Gastroesophageal sphincter (tissue), 4 donors: ENCODE data around the gene SEMA3A. TPM values are rescaled to one million over a fixed set of nuclear protein-coding genes. Genes with fewer than 3 reads are reported as not detected.

Source experiments
- ATAC-seq: fragments of 150-250 bp; one replicate; pipeline ENCODE4 v1.9.1; 2016; ENCODE audit warnings: mild to moderate bottlenecking, moderate library complexity
- H3K27ac ChIP-seq, 4 donors: fragments of 200-600 bp; sonication (generic) in 3 of 4; 1 replicate in 3 of 4; 2 replicates in 1 of 4; pipeline ENCODE4 v1.5.1; 2016 to 2019
- H3K27me3 ChIP-seq: fragments of 200-600 bp; sonication (generic); one replicate; pipeline ENCODE4 v1.5.1; 2019
- H3K36me3 ChIP-seq, 2 donors: fragments of 200-600 bp; sonication (generic); one replicate each; pipeline ENCODE4 v1.5.1; 2019; ENCODE audit warnings: control low read depth in 1 of 2
- H3K4me1 ChIP-seq, 3 donors: fragments of 200-600 bp; sonication (generic); 1 replicate in 2 of 3; 2 replicates in 1 of 3; pipeline ENCODE4 v1.5.1; 2016 to 2019; ENCODE audit warnings: control low read depth in 2 of 3
- H3K4me3 ChIP-seq, 2 donors: fragments of 200-600 bp; sonication (generic); one replicate each; pipeline ENCODE4 v1.5.1; 2019; ENCODE audit warnings: mild to moderate bottlenecking in 1 of 2, moderate library complexity in 1 of 2
- H3K9me3 ChIP-seq, 3 donors: fragments of 200-600 bp; sonication (generic); one replicate each; pipeline ENCODE4 v1.5.1; 2017 to 2019; ENCODE audit warnings: control low read depth in 2 of 3
- CTCF ChIP-seq, 4 experiments: fragments of 200-600 bp in 2 of 4; fragments of 450-650 bp in 2 of 4; sonication (generic) in 1 of 4; IDR thresholded peaks; one replicate each; pipeline ENCODE4 v1.5.1; 2017 to 2019; ENCODE audit warnings: antibody characterized with exemption in 4 of 4, mild to moderate bottlenecking in 2 of 4, moderate library complexity in 2 of 4
- EP300 ChIP-seq: sonication (generic); formaldehyde crosslinking; IDR thresholded peaks from one replicate; pipeline ENCODE4 v1.6.1; 2017; ENCODE audit warnings: antibody characterized with exemption, mild to moderate bottlenecking
- POLR2A ChIP-seq, 2 donors: fragments of 450-650 bp; IDR thresholded peaks; one replicate each; pipeline ENCODE4 v1.6.1; 2017; ENCODE audit warnings: antibody characterized with exemption in 2 of 2, mild to moderate bottlenecking in 2 of 2, moderate library complexity in 1 of 2
- POLR2AphosphoS5 ChIP-seq: sonication (generic); formaldehyde crosslinking; IDR thresholded peaks from one replicate; pipeline ENCODE4 v1.6.1; 2017; ENCODE audit warnings: antibody characterized with exemption
- WGBS, 2 donors: methylation state at CpG; one replicate each; pipeline ENCODE4 v1.1.5; 2018; ENCODE audit warnings: low coverage in 1 of 2; 5-methylcytosine and 5-hydroxymethylcytosine counted together
- total RNA-seq, 4 donors: library from RNA; depleted of rRNA; stranded (reverse); fragments of >200 nt; gene quantifications; one replicate each; pipeline ENCODE4 v1.1.0, GENCODE V29; 2016

The SEMA3A gene
- total RNA-seq, 4 donors from 2014 or later, result 24.6 to 61.6 (median 33.0) TPM

GRCh38 chr7:84117304-84117703, 77.3 kb downstream of the SEMA3A start:
- TF ChIP-seq POLR2AphosphoS5 (no peak), POLR2A (IDR thresholded peaks at IDR 0.05) (no peak), EP300 (no peak), CTCF (IDR thresholded peaks at IDR 0.05) (no peak)
- no peak overlapping the region for H3K4me3 ChIP-seq
- ATAC-seq, result no peak
- no peaks in the 10 kb centered on the region for H3K9me3 ChIP-seq
- no peaks in the 10 kb centered on the region for H3K36me3 ChIP-seq
- no peak overlapping the region for H3K27ac ChIP-seq
- peaks cover 2 to 34% (median 8%) of the 10 kb centered on the region in 3 donors for H3K4me1 ChIP-seq
- WGBS, 2 donors, result 86 to 95% methylated on average over 5 to 6 of the region's 6 CpGs
- H3K27me3 ChIP-seq, result no peaks in the 10 kb centered on the region

GRCh38 chr7:84113906-84114850, 80.4 kb downstream of the SEMA3A start:
- no peaks in the 10 kb centered on the region for H3K36me3 ChIP-seq
- WGBS, 2 donors, result 42 to 47% methylated on average over 9 of the region's 9 CpGs
- H3K4me3 ChIP-seq, result no peak overlapping the region
- H3K27ac ChIP-seq, result peak overlapping the region in 3 of 4 donors; percentile 25 to 58 (median 47)
- no peak for ATAC-seq
- no peaks in the 10 kb centered on the region for H3K27me3 ChIP-seq
- no peaks in the 10 kb centered on the region for H3K9me3 ChIP-seq
- no peak for TF ChIP-seq POLR2AphosphoS5
- no peak for TF ChIP-seq POLR2A (IDR thresholded peaks at IDR 0.05)
- TF ChIP-seq CTCF (IDR thresholded peaks at IDR 0.05), result no peak
- TF ChIP-seq EP300, result no peak
- H3K4me1 ChIP-seq, result peaks cover 2 to 45% (median 11%) of the 10 kb centered on the region in 3 donors

- Histone ChIP-seq H3K4me1 (peaks cover 2 to 45% (median 11%) of the 10 kb centered on the region in 3 donors), H3K27me3 (no peaks in the 10 kb centered on the region), H3K9me3 (no peaks in the 10 kb centered on the region), H3K36me3 (no peaks in the 10 kb centered on the region), H3K27ac (peak overlapping the region; percentile 24 to 58 (median 36)), H3K4me3 (no peak overlapping the region)
- WGBS, 2 donors, result 4 to 9% methylated on average over 2 of the region's 2 CpGs
- TF ChIP-seq POLR2A (IDR thresholded peaks at IDR 0.05) (no peak), POLR2AphosphoS5 (no peak), CTCF (IDR thresholded peaks at IDR 0.05) (no peak), EP300 (no peak)
- no peak for ATAC-seq
Measured at GRCh38 chr7:84113286-84113685, 81.3 kb downstream of the SEMA3A start.

GRCh38 chr7:84112771-84113170, 81.8 kb downstream of the SEMA3A start:
- H3K4me3 ChIP-seq, result no peak overlapping the region
- no peak for ATAC-seq
- no peaks in the 10 kb centered on the region for H3K9me3 ChIP-seq
- no peak for TF ChIP-seq EP300
- no peak for TF ChIP-seq CTCF (IDR thresholded peaks at IDR 0.05)
- no peak for TF ChIP-seq POLR2AphosphoS5
- no peak for TF ChIP-seq POLR2A (IDR thresholded peaks at IDR 0.05)
- peaks cover 2 to 48% (median 11%) of the 10 kb centered on the region in 3 donors for H3K4me1 ChIP-seq
- WGBS, 2 donors, result 0 to 42% methylated on average over 1 of the region's 1 CpG
- no peaks in the 10 kb centered on the region for H3K36me3 ChIP-seq
- H3K27ac ChIP-seq, result peak overlapping the region in 3 of 4 donors; percentile 24 to 58 (median 47)
- no peaks in the 10 kb centered on the region for H3K27me3 ChIP-seq

GRCh38 chr7:84111842-84112241, 82.7 kb downstream of the SEMA3A start:
- no peak for ATAC-seq
- Histone ChIP-seq H3K36me3 (no peaks in the 10 kb centered on the region), H3K27ac (peak overlapping the region in 1 of 4 donors; percentile 15), H3K9me3 (no peaks in the 10 kb centered on the region), H3K27me3 (no peaks in the 10 kb centered on the region), H3K4me3 (no peak overlapping the region), H3K4me1 (peaks cover 2 to 58% (median 11%) of the 10 kb centered on the region in 3 donors)
- TF ChIP-seq CTCF (IDR thresholded peaks at IDR 0.05) (no peak), POLR2A (IDR thresholded peaks at IDR 0.05) (no peak), POLR2AphosphoS5 (no peak), EP300 (no peak)
